ENCODE data around the gene FYTTD1. TPM values are rescaled to one million over a fixed set of nuclear protein-coding genes. Genes with fewer than 3 reads are reported as not detected.
"Not testable (repeated sequence)": the region's sequence is repeated elsewhere in the genome, so short reads cannot be mapped to it uniquely, and the experiment has no call there.

FYTTD1 gene
- polyA plus RNA-seq (2013, experiment 1 of 4), result 53.7 TPM
- 44.1 TPM for polyA plus RNA-seq (2013, experiment 2 of 4)
- 30.4 TPM for polyA plus RNA-seq (2013, experiment 3 of 4)
- polyA plus RNA-seq (2013, experiment 4 of 4), result 36.0 TPM

DNA sequence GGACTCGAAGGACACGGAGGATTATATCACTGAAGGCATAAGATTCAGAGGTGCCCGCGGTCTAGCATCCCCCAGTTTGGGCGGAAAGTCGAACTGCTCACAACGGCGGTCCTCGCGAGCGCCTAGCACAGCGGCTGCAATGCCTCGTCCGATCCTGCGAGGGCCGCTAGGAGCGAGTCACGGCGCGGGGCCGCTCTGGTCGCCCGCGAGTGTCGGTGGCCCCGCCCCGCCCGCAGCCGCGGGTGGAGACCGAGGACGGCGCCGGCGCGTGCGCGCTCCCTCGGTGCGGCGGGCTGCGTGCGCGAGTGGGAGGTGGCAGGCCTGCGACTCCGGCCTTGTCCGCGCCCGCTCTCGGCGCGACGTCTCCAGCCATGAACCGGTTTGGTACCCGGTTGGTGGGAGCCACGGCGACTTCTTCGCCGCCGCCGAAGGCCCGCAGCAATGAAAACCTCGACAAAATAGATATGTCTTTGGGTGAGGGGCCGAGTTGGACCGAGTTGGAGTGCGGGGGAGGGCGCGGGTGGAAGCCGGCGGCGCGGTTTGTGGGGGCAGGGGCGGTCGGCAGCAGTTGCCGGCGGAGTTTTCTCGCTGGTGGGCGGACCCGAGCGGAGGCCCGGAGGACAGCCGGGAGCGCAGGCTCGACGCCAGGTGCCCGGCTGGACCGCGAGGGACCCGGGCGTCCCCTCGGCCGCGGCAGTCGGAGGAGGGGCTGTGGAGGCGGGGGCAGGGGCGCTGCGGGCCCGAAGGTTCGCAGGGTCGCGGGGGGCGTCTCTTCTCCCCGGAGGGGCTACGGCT, at the start of gene FYTTD1:
TSS of gene FYTTD1 (plus strand) at position 283 of the 795 bp plus-strand sequence. CDS start at position 372, 89 bp downstream.
- Histone ChIP-seq H3K27me3 (ENCODE audit: control insufficient read depth, insufficient read depth, low read length, poor library complexity, severe bottlenecking) (peaks cover 39% of the 10 kb centered on the region), H3K4me3 (ENCODE audit: insufficient read depth, low read depth, low read length) (peak within 1 kb of the TSS; percentile 90), H3K36me3 (ENCODE audit: control insufficient read depth, insufficient read depth, low read length) (no peaks in the 10 kb centered on the region), H3K4me1 (ENCODE audit: control insufficient read depth, insufficient read depth, low read length) (peaks cover 10% of the 10 kb centered on the region), H3K27ac (ENCODE audit: insufficient read depth, low read depth, low read length, poor library complexity, severe bottlenecking) (peak within 1 kb of the TSS; percentile 71), H3K9me3 (ENCODE audit: control insufficient read depth, low read length) (no peaks in the 10 kb centered on the region)
- WGBS, 2 experiments, result 0% methylated on average over 104 of the region's 104 CpGs

- H3K27ac ChIP-seq (ENCODE audit: insufficient read depth, low read depth, low read length, poor library complexity, severe bottlenecking), result no peak overlapping the region
These were observed 49.6 kb upstream of the FYTTD1 start for GRCh38 chr3:197700095-197700494.

DNA sequence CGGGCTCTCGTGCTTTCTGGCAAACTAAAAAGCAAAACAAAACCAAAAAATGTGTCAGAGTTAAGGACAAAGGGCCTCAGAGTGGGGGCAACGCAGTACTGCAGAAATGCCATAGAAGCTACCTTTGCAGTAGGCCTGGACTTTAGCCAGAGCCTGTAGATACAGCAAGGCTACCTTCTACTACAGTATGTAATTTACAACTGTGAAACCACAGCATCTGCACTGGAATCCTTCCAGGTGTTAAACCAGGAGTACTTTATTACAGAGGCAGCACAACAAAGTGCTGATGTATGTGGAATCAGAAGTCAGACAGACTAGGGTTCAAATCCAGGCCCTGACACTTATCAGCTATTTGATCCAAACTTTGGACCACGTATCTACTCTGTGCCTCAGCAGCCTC, 47.8 kb upstream of the FYTTD1 start:
- Histone ChIP-seq H3K4me3 (ENCODE audit: insufficient read depth, low read depth, low read length) (no peak overlapping the region), H3K27ac (ENCODE audit: insufficient read depth, low read depth, low read length, poor library complexity, severe bottlenecking) (no peak overlapping the region), H3K9me3 (ENCODE audit: control insufficient read depth, low read length) (no peaks in the 10 kb centered on the region), H3K4me1 (ENCODE audit: control insufficient read depth, insufficient read depth, low read length) (no peaks in the 10 kb centered on the region), H3K36me3 (ENCODE audit: control insufficient read depth, insufficient read depth, low read length) (peaks cover 13% of the 10 kb centered on the region), H3K27me3 (ENCODE audit: control insufficient read depth, insufficient read depth, low read length, poor library complexity, severe bottlenecking) (no peaks in the 10 kb centered on the region)
- WGBS, 2 experiments, result 92 to 93% methylated on average over 4 of the region's 4 CpGs

More at GRCh38 chr3:197700095-197700494, 49.6 kb upstream of the FYTTD1 start:
- WGBS, 2 experiments, result 95 to 98% methylated on average over 9 of the region's 9 CpGs
- no peak overlapping the region for H3K4me3 ChIP-seq (ENCODE audit: insufficient read depth, low read depth, low read length)
- H3K9me3 ChIP-seq (ENCODE audit: control insufficient read depth, low read length), result no peaks in the 10 kb centered on the region
- H3K36me3 ChIP-seq (ENCODE audit: control insufficient read depth, insufficient read depth, low read length), result peaks cover 13% of the 10 kb centered on the region
- no peaks in the 10 kb centered on the region for H3K4me1 ChIP-seq (ENCODE audit: control insufficient read depth, insufficient read depth, low read length)
- H3K27me3 ChIP-seq (ENCODE audit: control insufficient read depth, insufficient read depth, low read length, poor library complexity, severe bottlenecking), result no peaks in the 10 kb centered on the region

DNA sequence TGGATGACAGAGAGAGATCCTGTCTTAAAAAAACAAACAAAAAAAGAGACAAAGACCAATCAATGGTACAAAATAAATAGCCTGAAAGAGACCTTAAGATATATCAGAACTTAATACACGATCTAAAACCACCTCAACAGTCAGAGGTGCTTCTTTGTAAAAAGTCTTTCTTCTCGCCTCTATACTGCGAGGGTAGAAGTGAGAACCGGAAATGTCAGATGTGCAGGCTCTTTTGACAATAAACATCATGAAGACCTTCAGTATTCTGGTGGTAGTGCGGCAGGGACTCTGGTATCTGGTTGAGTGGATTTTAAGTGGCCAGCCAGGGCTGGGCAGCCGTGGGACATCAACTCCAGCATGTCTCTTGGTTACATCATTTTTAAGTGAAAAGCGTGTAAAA, 43.0 kb upstream of the FYTTD1 start:
- Histone ChIP-seq H3K4me3 (ENCODE audit: insufficient read depth, low read depth, low read length) (no peak overlapping the region), H3K9me3 (ENCODE audit: control insufficient read depth, low read length) (no peaks in the 10 kb centered on the region), H3K27ac (ENCODE audit: insufficient read depth, low read depth, low read length, poor library complexity, severe bottlenecking) (no peak overlapping the region), H3K27me3 (ENCODE audit: control insufficient read depth, insufficient read depth, low read length, poor library complexity, severe bottlenecking) (no peaks in the 10 kb centered on the region), H3K4me1 (ENCODE audit: control insufficient read depth, insufficient read depth, low read length) (no peaks in the 10 kb centered on the region), H3K36me3 (ENCODE audit: control insufficient read depth, insufficient read depth, low read length) (peaks cover 4% of the 10 kb centered on the region)
- 96% methylated on average over 7 of the region's 7 CpGs for WGBS, 2 experiments

- no peak overlapping the region for H3K27ac ChIP-seq (ENCODE audit: insufficient read depth, low read depth, low read length, poor library complexity, severe bottlenecking)
These were observed 40.5 kb upstream of the FYTTD1 start for GRCh38 chr3:197709135-197709534.

DNA sequence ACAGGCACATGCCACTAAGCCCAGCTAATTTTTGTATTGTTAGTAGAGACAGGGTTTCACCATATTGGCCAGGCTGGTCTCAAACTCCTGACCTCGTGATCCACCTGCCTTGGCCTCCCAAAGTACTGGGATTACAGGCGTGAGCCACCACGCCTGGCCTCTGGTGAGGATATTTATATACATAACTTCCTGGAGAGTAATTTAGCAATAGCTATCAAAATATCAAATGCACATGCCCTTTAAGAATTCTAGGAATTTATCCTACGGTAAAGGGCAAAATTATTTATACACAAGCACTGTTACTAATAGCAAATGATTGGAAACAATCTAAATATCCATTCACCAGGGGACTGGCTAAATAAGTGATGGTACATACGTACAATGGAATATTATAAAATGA, 38.7 kb upstream of the FYTTD1 start:
- not testable (repeated sequence) for H3K4me1 ChIP-seq (ENCODE audit: control insufficient read depth, insufficient read depth, low read length); H3K27me3 ChIP-seq (ENCODE audit: control insufficient read depth, insufficient read depth, low read length, poor library complexity, severe bottlenecking); H3K27ac ChIP-seq (ENCODE audit: insufficient read depth, low read depth, low read length, poor library complexity, severe bottlenecking); H3K9me3 ChIP-seq (ENCODE audit: control insufficient read depth, low read length); H3K4me3 ChIP-seq (ENCODE audit: insufficient read depth, low read depth, low read length); H3K36me3 ChIP-seq (ENCODE audit: control insufficient read depth, insufficient read depth, low read length)
- WGBS, 2 experiments, result 98 to 99% methylated on average over 4 to 5 of the region's 5 CpGs

More at GRCh38 chr3:197709135-197709534, 40.5 kb upstream of the FYTTD1 start:
- Histone ChIP-seq H3K4me3 (ENCODE audit: insufficient read depth, low read depth, low read length) (no peak overlapping the region), H3K36me3 (ENCODE audit: control insufficient read depth, insufficient read depth, low read length) (no peaks in the 10 kb centered on the region), H3K27me3 (ENCODE audit: control insufficient read depth, insufficient read depth, low read length, poor library complexity, severe bottlenecking) (no peaks in the 10 kb centered on the region), H3K4me1 (ENCODE audit: control insufficient read depth, insufficient read depth, low read length) (peaks cover 7% of the 10 kb centered on the region), H3K9me3 (ENCODE audit: control insufficient read depth, low read length) (no peaks in the 10 kb centered on the region)
- 96 to 97% methylated on average over 8 to 9 of the region's 9 CpGs for WGBS, 2 experiments

DNA sequence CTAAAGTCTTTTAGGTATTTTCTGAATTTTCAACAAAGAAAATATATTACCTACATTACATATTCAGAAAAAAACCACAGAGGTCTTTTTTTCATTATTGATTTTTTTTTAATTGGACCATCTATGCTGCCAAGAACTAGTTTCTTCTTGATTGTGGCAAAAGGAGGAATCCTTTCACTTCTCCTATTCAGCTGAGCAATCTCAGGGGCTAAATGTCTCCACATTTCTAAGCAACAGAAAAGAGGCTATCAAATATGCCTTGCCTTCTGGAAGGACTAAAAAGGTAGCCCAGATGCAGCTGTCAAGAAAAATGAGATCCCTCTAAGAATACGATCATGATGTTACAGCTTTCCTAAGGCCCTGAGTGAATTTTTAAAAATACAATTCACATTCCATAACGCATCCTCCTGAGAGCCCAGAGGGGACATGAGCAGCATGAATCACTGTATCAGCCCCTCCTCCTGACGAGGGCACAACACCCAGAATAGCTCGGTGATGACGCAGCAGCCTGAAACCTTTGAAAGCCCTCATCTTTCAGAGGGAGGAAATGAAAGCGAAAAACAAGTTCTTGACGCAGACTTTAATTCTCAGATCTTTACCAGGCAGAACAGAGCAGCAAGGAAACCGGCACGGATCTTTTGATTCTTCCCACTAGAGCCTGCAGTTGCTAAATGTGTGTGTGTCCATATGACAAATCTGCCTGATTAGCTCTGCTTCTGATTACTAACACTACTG, 37.5 kb upstream of the FYTTD1 start:
- Histone ChIP-seq H3K4me3 (ENCODE audit: insufficient read depth, low read depth, low read length) (no peak overlapping the region), H3K4me1 (ENCODE audit: control insufficient read depth, insufficient read depth, low read length) (peaks cover 7% of the 10 kb centered on the region), H3K9me3 (ENCODE audit: control insufficient read depth, low read length) (no peaks in the 10 kb centered on the region), H3K27me3 (ENCODE audit: control insufficient read depth, insufficient read depth, low read length, poor library complexity, severe bottlenecking) (no peaks in the 10 kb centered on the region), H3K36me3 (ENCODE audit: control insufficient read depth, insufficient read depth, low read length) (no peaks in the 10 kb centered on the region), H3K27ac (ENCODE audit: insufficient read depth, low read depth, low read length, poor library complexity, severe bottlenecking) (peak overlapping the region; percentile 72)
- WGBS, 2 experiments, result 21 to 35% methylated on average over 9 of the region's 9 CpGs

DNA sequence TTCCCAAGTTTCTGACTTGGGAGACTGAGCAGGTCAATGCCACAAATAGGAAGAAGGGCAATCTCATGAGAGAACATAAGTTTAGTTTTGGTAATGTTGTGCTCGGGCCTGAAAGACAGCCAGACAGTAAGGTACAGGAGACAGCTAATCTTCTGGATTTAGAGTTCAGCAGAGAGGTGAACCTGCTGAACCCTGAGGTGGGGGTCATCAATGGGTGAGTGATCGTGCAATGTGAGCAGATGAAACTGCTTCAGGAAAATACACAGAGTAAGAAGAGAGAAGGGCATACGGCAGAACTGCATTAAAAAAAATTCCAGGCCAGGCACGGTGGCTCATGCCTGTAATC, 36.2 kb upstream of the FYTTD1 start:
- Histone ChIP-seq H3K4me3 (ENCODE audit: insufficient read depth, low read depth, low read length) (no peak overlapping the region), H3K36me3 (ENCODE audit: control insufficient read depth, insufficient read depth, low read length) (no peaks in the 10 kb centered on the region), H3K27ac (ENCODE audit: insufficient read depth, low read depth, low read length, poor library complexity, severe bottlenecking) (no peak overlapping the region), H3K9me3 (ENCODE audit: control insufficient read depth, low read length) (no peaks in the 10 kb centered on the region), H3K27me3 (ENCODE audit: control insufficient read depth, insufficient read depth, low read length, poor library complexity, severe bottlenecking) (no peaks in the 10 kb centered on the region), H3K4me1 (ENCODE audit: control insufficient read depth, insufficient read depth, low read length) (peaks cover 7% of the 10 kb centered on the region)
- 91 to 94% methylated on average over 4 of the region's 4 CpGs for WGBS, 2 experiments

GRCh38 chr3:197714251-197714650, 35.4 kb upstream of the FYTTD1 start:
- Histone ChIP-seq H3K36me3 (ENCODE audit: control insufficient read depth, insufficient read depth, low read length) (no peaks in the 10 kb centered on the region), H3K4me3 (ENCODE audit: insufficient read depth, low read depth, low read length) (no peak overlapping the region), H3K27me3 (ENCODE audit: control insufficient read depth, insufficient read depth, low read length, poor library complexity, severe bottlenecking) (no peaks in the 10 kb centered on the region), H3K9me3 (ENCODE audit: control insufficient read depth, low read length) (no peaks in the 10 kb centered on the region), H3K27ac (ENCODE audit: insufficient read depth, low read depth, low read length, poor library complexity, severe bottlenecking) (no peak overlapping the region), H3K4me1 (ENCODE audit: control insufficient read depth, insufficient read depth, low read length) (peaks cover 7% of the 10 kb centered on the region)
- WGBS, 2 experiments, result 94 to 98% methylated on average over 4 of the region's 4 CpGs

DNA sequence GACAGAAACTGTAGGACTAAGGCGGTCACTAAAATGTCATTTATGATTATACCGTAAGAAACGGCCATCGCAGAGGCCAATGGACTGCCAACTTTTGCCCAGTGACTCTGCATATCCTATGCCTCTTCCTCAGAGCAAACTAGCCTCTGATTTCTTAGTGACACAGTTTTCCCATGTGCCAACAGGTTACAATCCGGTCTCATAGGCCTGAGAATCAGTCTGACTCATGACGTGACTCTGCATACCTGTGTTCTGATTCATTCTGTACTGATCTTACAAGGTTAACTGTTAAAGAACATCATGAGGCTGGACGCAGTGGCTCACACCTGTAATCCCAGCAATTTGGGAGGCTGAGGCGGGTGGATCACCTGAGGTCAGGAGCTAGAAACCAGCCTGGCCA, 30.8 kb upstream of the FYTTD1 start:
- H3K4me1 ChIP-seq (ENCODE audit: control insufficient read depth, insufficient read depth, low read length), result no peaks in the 10 kb centered on the region
- H3K27me3 ChIP-seq (ENCODE audit: control insufficient read depth, insufficient read depth, low read length, poor library complexity, severe bottlenecking), result no peaks in the 10 kb centered on the region
- no peaks in the 10 kb centered on the region for H3K9me3 ChIP-seq (ENCODE audit: control insufficient read depth, low read length)
- H3K27ac ChIP-seq (ENCODE audit: insufficient read depth, low read depth, low read length, poor library complexity, severe bottlenecking), result no peak overlapping the region
- H3K36me3 ChIP-seq (ENCODE audit: control insufficient read depth, insufficient read depth, low read length), result no peaks in the 10 kb centered on the region
- WGBS, 2 experiments, result 89 to 93% methylated on average over 8 of the region's 8 CpGs
- no peak overlapping the region for H3K4me3 ChIP-seq (ENCODE audit: insufficient read depth, low read depth, low read length)
